ENCODE data around the gene WDR59. TPM values are rescaled to one million over a fixed set of nuclear protein-coding genes. Genes with fewer than 3 reads are reported as not detected.
"Not testable (repeated sequence)": the region's sequence is repeated elsewhere in the genome, so short reads cannot be mapped to it uniquely, and the experiment has no call there.

Gene WDR59
- polyA plus RNA-seq, 2 of the 4 experiments (the other 2 are of a cell fraction): 33.4 to 52.2 TPM

DNA sequence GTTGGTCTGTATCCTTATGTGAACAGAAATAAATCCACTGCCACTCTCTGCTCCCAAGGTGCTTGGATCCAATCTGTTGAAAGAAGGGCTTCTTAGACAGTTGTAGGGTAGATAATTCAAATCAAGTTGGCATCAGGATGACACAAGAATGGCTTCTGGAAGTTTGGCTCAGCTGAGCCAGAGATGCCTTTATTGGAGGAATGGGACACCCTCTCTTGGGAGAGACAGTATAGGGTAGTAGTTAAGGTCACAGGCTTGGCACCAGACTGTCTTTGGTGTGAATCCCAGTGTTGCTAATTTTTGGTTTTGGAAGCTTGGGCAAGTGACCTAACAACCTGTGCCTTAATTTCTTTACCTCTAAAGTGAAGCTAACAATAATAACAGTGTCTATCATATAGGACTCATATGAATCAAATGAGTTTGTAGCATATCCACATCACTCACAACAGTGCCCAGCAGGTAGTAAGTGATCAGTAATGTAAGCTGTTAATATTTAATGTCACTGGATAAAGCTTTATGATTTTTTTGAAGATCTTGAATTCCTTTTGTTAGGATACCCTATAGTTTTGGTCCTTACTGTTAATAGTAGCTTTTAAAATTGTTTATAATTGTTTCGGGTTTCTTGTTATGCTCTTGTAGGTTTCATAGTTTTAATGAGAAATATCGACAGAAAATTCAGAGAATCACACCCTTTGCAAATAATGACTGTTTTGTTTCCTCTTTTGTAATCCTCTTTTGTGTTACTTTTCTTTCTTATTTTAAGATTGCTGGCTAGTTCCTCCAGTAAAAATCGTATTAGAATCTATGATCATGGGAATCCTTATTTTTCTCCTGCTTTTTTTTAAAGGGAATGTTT lies 33.0 kb upstream of the WDR59 start:
- CTCF ChIA-PET: interaction anchor here (0.6 to 1.4 kb wide), 6 partner anchors 11 to 93 kb away, joined by 3 to 11 read pairs (median 3); partner anchors contain the start of gene ZNRF1
- H3K4me3 ChIP-seq: no peak overlapping the region
- POLR2A ChIA-PET: interaction anchor here (1.2 kb wide), 1 partner anchor 33 kb away, joined by 3 read pairs; the partner anchor contains the start of gene WDR59
- H3K9me3 ChIP-seq: peaks cover 15% of the 10 kb centered on the region
- H3K27ac ChIP-seq: peak overlapping the region; percentile 67 to 77
- DNase-seq (ENCODE audit: low read depth in 1 of 2, low spot score in 1 of 2): no peak
- FAIRE-seq: no peak
- H3K4me2 ChIP-seq: peak overlapping the region; percentile 75
- TF ChIP-seq BHLHE40 (IDR thresholded peaks at IDR 0.05; ENCODE audit: low read depth, low read length): no peak
- TF ChIP-seq ESRRA (IDR thresholded peaks at IDR 0.05; ENCODE audit: borderline replicate concordance, low read length): no peak
- peaks cover 39% of the 10 kb centered on the region for H3K4me1 ChIP-seq
- ATAC-seq: peak; percentile 69
- 2% methylated on average over 3 of the region's 3 CpGs for WGBS (ENCODE audit: missing lambda C conversion rate)

GRCh38 chr16:75016451-75017081 lies 31.6 kb upstream of the WDR59 start:
- FAIRE-seq; H3K4me3 ChIP-seq; POLR2A ChIA-PET; TF ChIP-seq FOSL2 (IDR thresholded peaks at IDR 0.05): not testable (repeated sequence)
- peak in 1 of 2 experiments; percentile 76 for DNase-seq (ENCODE audit: low read depth in 1 of 2, low spot score in 1 of 2)
- H3K9me3 ChIP-seq: peaks cover 13% of the 10 kb centered on the region
- TF ChIP-seq JUNB (IDR thresholded peaks at IDR 0.05) (0 out of 2 replicates have a peak, but pooled peaks have one; percentile 23), RARB (CRISPR knock-in tag; IDR thresholded peaks at IDR 0.05) (0 out of 2 replicates have a peak, but pooled peaks have one; percentile 51), JUN (IDR thresholded peaks at IDR 0.05) (0 out of 5 replicates have a peak, but pooled peaks of 1 of the 2 experiments have one; percentile 28), FOSL2 (CRISPR knock-in tag; IDR thresholded peaks at IDR 0.05) (peak; percentile 64), CEBPB (IDR thresholded peaks at IDR 0.05) (peak; percentile 51 to 74; a peak in 2 of 4 replicates)
- ATAC-seq: peak; percentile 38 to 72; a peak in 3 of 6 replicates
- H3K4me1 ChIP-seq: peaks cover 52% of the 10 kb centered on the region
- 36% methylated on average over 12 of the region's 12 CpGs for WGBS (ENCODE audit: missing lambda C conversion rate)
- peak overlapping the region; percentile 21 to 74; a peak in 5 of 6 replicates for H3K27ac ChIP-seq
- CTCF ChIA-PET: interaction anchor here (0.8 to 6.7 kb wide), 4 partner anchors 11 to 94 kb away, joined by 3 to 51 read pairs (median 4); partner anchors contain the start of gene ZNRF1
- H3K4me2 ChIP-seq: peak overlapping the region; percentile 75

- 95% methylated on average over 2 of the region's 2 CpGs for WGBS (ENCODE audit: missing lambda C conversion rate)
- POLR2A ChIA-PET: no interaction called here
- DNase-seq (ENCODE audit: low read depth in 1 of 2, low spot score in 1 of 2) (no peak), FAIRE-seq (no peak), ATAC-seq (no peak)
- no peak overlapping the region for H3K4me3 ChIP-seq
- H3K27ac ChIP-seq: no peak overlapping the region
- H3K4me2 ChIP-seq: no peak overlapping the region
- peaks cover 55% of the 10 kb centered on the region for H3K4me1 ChIP-seq
- TF ChIP-seq RARB (CRISPR knock-in tag; IDR thresholded peaks at IDR 0.05) (no peak), ZSCAN20 (CRISPR knock-in tag; IDR thresholded peaks at IDR 0.05) (no peak), KDM1A (IDR thresholded peaks at IDR 0.05; ENCODE audit: low read depth) (no peak), SREBF2 (IDR thresholded peaks at IDR 0.05) (no peak), SMC3 (IDR thresholded peaks at IDR 0.05) (no peak), ZFP36 (IDR thresholded peaks at IDR 0.05; ENCODE audit: borderline replicate concordance, partially characterized antibody) (no peak), RAD21 (conservative IDR thresholded peaks at IDR 0.05 in 1 of 2, IDR thresholded peaks at IDR 0.05 in 1 of 2) (no peak)
- CTCF ChIA-PET: interaction anchor here (6.7 kb wide), 1 partner anchor 96 kb away, joined by 51 read pairs; no protein-coding TSS in a partner anchor
- H3K9me3 ChIP-seq: no peaks in the 10 kb centered on the region
Measured at GRCh38 chr16:75014318-75014717, 29.4 kb upstream of the WDR59 start.

DNA sequence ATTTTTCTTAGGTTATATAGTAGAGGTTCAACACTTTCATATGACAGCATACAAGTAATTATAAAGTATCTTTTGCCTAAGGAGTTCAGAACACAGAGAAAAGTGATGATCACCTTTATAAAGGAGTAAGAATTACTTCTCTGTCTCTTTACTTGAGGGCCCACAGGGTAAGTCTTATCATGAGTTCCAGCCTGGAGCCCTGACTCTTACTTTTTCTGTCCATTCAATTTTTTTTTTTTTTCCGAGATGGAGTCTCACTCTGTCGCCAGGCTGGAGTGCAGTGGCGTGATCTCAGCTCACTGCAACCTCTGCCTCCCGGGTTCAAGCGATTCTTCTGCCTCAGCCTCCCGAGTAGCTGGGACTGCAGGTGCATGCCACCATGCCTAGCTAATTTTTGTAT lies 28.2 kb upstream of the WDR59 start:
- CTCF ChIA-PET: interaction anchor here (0.7 to 6.7 kb wide), 4 partner anchors 10 to 98 kb away, joined by 3 to 51 read pairs (median 18); partner anchors contain the start of gene ZNRF1
- not testable (repeated sequence) for FAIRE-seq

More for the DNA sequence above, 28.2 kb upstream of the WDR59 start:
- H3K4me3 ChIP-seq; H3K9me3 ChIP-seq; POLR2A ChIA-PET; DNase-seq (ENCODE audit: low read depth in 1 of 2, low spot score in 1 of 2); ATAC-seq: not testable (repeated sequence)
- Histone ChIP-seq H3K4me1 (peaks cover 43% of the 10 kb centered on the region), H3K4me2 (peak overlapping the region; percentile 67; the same call in 1 of the 3 replicates), H3K27ac (peak overlapping the region in 1 of 2 experiments; percentile 49; a peak in 2 of 6 replicates)
- 89% methylated on average over 6 of the region's 6 CpGs for WGBS (ENCODE audit: missing lambda C conversion rate)
